Activated CD4-positive, alpha-beta T cell treated with anti-CD3 and anti-CD28 coated beads, Interleukin-2, amount 50 U/mL, for 1 hour (primary cell): Measurements from ENCODE around the gene LITAFD.
"Not testable (repeated sequence)": the region's sequence is repeated elsewhere in the genome, so short reads cannot be mapped to it uniquely, and the experiment has no call there.

Source experiments
- DNase-seq: peaks from one replicate; pipeline ENCODE4 v3.0.0-alpha.2; 2020

The LITAFD gene

DNA sequence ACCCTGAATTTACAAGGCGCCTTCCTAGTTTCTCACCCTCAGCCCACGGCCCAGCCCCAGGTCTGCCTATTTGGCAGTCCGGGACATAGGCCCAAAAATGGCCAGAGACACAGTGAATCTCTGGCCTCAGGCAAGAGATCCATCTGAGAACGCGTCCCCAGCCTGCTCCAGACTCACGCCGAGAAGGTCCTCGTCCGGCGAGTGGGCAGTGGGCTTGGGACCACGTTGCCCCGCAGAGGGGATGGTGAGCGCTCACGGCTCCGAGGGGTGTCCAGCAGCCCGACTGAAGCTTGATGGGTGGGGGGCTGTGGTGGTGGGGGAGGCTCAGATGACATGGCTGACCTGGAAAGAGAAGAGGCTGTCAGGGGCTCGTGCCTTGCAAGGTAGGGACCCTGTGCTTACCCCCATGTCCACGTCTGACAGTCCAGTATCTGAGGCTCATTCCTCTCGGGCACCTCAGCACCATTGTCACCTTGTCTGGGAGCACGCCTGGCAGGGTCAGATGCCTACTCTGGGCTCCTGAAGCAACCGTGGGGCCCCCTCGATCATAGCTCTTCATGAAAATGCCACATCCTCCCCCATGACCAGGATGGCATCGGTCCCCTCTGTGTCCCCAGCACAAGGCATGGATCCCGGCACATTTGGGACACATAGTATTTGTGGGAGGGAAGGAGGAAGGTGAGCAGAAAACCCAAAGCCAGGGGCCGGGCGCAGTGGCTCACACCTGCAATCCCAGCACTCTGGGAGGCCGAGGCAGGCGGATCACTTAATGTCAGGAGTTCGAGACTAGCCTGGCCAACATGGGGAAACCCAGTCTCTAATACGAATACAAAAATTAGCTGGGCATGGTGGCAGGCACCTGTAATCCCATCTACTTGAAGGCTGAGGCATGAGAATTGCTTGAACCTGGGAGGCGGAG is 22.9 kb upstream of the LITAFD start:
- DNase-seq = no peak

DNA sequence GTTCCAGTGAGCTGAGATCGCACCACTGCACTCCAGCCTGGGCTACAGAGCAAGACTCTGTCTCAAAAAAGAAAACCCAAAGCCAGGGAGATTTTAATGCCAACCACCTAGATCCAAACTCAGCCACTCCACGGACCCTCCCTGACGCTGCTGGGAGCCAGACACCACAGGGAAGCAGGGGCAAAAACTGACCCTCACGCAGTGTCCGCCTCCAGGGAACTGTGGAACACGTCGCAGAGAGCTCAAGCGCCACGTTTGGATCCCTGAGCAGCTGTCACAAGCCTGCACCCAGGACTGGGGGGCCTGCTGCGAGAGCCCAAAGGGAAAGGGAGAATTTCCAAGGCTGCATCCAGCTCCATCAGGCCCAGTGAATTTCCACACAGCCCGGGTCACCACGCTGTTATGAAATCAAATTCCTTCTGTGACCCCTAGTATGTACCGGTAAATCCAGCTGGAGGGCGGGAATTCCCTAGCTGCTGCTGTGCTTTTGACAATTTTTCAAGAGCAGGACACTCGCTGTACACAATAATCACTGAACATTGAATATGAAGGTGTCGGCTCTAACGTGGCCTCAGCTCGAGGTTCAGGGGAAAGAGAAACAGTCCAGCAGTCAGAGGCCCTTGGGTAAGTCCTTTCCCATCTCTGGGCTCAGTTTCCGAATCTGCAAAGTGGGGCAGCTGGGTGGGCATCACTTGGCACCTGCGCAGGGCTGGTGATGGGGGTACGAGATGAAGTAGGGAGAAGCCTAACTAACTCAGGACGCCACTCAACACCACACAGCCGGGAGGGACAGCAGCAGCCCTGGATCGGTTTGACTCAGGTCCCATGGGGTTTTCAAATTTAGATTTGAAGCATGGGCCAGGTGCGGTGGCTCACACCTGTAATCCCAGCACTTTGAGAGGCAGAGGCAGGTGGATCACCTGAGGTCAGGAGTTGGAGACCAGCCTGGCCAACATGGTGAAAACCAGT is 22.0 kb upstream of the LITAFD start:
- DNase-seq = no peak

DNA sequence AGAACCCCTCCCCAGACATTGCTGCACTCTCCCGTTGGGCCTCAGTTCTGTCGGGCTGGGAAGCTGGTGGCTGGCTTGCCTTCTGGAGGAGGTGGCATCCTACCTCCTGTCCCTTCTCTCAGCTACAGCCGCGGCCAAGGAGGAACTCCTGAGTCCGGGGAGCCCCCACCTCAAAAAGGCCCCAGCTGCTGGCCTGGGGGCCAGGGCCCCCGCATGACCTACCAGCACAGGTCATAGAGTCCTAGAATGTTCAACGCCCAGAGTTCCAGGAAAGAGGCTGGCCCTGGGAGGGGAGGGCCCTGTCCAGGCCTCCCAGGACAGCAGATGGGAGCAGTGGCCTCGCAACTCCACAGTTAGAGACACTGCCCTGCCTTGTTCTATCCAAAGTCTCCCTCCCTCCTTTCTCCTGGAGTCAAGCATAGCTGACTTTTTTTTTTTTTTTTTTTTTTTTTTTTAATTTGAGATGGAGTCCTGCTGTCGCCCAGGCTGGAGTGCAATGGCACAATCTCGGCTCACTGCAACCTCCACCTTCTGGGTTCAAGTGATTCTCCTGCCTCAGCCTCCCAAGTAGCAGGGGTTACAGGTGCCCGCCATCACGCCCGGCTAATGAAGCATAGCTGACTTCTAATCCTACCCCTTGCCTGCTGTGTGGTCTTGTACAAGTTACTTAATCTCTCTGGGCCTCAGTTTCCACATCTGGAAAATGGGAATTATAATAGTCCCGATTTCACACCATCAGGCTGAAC is 20.4 kb upstream of the LITAFD start:
- no peak for DNase-seq

DNA sequence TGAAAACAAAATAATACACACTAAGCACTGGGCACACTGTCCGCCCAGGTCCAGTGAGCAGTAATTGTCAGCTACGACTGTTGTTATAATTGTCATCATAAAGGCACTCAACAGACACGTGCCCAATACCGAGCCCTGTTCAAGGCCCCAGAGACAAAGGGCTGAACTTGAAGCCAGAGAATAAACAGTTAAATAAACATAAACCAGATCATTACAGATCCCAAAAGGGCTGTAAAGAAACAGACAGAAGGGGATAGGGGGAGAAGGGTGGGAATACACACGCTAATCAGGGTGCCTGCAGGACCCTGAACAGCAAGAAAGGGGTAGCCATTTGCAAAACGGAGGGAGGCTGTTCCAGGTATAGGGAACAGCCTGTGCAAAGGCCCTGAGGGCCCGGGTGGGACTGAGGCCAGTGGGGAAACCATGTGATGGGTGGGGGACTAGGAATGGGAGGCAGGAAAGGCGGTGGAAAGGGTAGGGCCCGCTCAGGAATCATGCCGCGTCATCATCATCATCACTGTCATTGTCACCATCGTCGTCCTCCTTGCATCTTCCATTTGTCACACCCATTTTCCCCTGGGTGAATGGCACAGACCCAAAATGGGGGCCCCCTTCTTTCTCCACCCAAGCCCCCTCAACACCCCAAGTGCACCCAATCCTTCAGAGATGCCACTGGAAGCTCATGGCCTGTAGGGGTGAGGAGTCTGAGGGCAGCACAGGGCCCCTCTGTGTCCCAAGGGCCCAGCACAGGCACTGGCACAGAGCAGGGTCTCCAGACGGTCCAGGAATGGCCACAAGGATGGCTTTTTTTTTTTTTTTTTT is 19.6 kb upstream of the LITAFD start:
- DNase-seq = no peak

DNA sequence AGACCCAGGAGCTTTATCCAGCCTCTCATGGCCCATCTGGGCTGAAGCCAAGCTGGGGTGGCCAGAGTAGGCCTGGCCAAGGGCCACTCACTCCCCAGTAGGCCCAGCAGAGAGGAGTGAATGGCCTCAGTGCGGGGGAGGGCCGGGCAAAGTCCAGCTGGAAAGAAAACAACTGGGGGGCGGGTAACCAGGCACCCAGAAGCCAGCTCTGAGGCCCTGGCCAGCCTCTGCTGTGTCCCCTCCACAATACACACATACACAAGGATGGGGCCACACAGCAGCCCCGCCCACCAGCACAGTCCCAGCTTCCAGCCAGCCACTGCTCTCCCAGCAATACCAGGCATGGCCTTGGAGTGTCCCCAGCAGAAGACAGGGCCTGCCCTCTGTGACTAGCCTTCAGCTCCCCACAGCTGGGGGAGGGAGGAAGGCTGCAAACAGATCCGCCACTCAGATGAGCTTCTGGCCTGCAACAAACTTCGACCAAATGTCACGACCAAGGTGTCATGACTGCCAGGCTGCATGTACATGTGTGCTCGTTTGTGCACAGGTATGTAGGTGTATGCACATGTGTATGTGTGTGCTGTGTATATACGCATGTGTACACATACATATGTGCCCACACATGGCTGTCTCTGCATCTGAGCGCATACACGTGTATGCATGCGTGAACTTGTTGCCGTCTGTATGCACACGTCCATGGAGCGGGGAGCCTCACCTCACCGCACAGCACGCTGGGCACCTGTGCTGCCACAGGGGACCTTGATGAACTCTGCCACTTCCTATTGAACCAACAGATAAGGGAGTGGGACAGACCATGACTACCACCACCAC is 18.3 kb upstream of the LITAFD start:
- no peak for DNase-seq

DNA sequence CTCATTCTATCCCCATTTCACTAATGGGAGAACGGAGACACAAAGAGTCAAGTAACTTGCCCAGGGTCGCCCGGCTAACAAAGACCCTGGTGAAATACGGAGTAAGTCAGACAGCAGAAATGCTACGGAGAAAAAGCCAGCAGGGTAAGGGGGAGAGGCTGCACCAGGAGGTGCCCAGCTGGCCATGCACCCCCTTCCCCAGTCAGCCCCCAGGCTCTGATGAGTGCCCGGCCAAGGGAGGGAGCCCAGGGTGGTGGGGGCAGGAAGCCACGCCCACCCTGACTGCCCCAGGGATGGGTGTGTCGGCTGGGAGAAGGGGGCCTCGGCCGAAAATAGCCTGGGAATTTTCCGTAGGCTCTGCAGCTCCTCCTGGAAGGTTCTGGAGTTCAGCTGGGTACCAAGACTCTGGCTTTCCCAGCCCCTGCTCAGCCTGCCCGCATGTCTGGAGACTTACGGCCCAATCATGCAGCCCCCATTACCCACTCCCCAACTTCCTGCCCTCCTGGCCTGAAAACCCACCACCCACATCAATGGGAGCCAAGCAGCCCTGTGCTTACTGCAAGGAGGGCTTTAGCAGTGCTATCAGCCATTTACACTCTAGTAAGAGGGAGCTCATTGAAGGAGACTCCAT is 17.6 kb upstream of the LITAFD start:
- DNase-seq = no peak

DNA sequence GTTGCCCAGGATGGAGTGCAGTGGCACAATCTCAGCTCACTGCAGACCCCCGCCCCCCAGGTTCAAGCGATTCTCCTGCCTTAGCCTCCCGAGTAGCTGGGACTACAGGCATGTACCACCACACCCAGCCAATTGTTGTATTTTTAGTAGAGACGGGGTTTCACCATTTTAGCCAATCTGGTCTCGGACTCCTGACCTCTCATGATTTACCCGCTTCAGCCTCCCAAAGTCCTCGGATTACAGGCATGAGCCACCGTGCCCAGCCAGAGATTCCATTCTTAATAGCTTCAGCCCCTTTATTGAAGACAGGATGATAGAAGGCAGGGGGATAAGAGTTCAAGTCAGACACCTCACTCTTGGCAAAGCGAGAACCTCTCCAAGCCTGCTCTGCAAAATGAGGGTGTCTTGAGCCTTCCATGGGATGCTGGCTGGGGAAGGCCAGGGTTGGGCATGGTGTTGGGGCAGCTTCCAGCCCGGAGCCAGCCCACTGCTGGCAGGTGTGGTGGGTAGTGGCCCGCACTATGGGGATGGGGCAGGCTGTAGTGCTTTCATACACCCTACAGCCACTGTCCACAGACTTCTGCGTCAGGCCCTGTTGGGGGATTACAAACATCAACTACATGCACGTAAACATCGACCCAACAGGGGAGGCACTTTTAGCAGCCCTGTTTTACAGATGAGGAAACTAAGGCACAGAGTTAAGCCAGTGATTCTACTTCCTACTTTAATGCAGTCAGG is 16.8 kb upstream of the LITAFD start:
- DNase-seq = no peak

DNA sequence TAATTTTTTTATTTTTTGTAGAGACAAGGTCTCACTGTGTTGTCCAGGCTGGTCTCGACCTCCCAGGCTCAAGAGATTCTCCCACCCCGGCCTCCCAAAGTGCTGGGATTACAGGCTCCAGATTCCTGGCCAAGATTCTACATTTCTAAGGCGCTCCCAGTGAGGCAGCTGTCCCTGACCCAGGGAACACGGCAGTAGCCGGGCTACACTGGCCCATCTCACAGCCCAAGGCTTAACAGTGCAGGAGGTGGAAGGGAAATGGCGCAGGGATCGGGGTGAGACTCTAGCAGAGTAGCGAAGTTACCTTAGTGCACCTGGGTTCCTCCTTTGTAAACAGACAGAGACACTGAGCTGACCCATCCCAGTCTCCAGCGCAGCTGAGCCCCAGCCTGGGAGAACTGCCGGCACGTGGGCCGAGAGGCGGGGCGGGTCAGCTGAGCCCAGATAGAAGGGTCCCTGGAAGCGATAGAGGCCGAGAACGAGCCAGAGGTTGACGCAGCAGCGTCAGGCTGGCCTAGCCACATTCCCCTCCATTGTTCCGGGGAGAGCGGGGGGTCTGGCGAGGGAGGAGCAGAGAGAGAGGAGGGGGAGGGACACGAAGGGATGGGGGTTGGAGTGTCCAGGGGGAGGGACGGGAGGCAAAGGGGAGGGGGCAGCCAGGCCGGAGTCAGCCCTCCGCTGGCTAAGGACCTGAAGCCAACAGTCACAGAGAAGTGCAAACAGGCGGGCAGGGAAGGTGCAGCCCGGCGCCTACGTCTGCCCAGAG is 15.8 kb upstream of the LITAFD start:
- no peak for DNase-seq

DNA sequence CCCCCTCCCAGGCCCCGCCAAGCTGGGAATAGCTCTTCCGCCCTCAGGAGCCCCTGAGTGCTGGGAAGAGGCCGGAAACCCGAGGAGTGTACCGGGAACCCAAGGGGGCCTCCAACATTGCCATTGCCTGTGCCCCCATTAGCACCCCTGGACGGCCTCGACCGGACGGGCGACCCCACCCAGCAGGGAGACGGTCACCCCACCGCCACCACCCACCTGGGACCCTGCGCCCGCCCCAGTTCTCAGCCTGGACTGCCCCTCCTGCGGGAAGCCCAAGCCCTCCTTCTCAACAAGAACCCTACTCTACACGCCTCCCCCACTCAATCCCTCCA is 15.3 kb upstream of the LITAFD start:
- DNase-seq = no peak

DNA sequence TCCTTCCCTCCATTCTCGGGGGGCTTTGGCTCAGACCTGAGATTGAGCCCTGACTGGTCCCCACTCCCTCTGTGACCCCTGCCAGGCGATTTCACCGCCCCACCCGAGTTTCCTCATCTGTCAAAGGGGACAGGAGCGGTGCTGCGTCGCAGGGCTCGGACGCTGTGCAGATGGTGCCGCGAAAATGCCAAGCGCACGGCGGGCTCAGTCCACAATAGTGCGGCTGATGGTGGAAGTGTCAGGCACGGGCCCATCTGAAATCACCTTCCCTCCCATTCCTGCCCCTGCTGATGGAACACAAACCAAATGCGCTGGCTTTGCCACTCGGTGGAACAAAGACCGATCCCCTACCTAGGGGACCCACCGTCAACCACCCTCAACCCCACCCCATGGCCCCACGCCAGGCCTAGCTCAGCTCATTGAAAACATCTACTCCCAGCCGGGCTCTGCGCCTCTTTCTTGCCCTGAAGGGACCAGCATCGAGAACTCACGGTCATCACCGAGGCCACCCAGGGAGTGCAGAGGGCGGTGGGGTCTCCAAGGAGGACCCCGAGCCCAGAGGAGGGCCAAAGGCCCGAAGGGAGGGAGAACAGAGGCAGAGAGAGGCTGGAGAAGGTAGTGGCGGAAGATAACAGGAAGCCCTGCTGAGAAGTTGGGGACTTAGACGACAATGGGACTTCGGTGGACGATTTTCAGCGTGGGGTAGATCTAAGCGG is 14.8 kb upstream of the LITAFD start:
- DNase-seq = no peak

DNA sequence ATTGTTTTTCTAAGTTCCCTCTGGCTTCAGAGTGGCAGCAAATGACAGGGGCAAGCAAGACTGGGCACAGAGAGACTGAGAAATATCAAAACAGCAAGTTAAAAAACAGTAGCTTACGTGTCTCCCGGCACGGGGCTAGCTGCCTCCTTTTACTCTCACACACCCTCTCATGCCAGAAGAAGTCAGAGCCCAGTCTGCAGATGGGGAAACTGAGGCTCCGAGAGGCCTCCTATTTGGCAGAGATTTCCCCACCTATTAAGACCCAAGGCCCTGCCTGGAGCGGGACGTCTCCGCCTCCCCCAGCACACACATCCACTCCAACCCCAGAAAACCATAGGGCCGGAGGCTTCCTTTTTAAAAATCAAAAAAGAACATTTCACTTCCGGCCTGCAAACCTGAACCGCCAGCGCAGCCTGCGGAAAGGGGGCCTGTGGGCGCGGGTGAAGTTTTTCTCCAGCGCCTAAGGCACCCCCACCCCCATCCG is 14.2 kb upstream of the LITAFD start:
- DNase-seq = no peak

DNA sequence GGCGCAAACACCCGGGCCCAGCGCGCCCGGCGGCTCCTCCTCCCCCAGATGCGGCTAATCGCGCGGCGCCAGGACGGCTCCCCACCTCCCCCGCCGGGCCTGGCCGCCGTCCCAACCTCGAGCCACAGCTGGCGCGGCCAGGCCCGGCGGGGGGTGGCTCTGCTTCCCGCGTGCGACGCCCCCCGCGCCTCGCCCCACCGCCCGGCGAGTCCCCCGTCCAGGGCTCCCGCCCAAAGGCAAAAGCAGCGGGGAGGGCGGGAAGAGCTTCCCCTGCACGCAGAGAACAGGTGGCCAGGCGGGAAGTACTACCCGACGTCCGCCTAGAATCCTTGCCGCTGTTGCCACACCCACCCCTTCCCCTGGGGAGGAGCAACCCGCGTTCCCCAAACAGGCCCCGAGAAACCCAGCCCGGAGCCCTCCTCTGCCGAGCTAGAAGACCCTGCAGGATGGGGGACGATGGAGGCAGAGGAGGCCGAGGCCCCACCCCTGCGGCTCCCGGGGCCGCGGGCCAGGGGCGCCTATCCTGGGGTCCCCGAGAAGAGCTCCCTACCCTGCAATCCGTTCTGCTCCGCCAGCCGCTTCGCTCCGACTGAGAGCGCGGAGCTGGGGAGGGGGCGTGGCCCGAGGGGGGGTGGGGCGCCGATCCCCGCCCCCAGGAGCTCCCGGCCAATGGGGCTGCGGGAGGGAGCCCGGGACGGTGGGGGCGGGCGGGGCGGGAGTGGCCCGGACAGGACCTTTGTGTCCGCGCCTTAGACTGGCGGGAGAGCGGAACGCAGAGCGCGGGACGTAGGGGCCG is 13.5 kb upstream of the LITAFD start, which contains the start of gene CARHSP1:
CARHSP1 (minus strand) TSS at position 591 of the 796 bp plus-strand sequence. CDS start 9,678 bp downstream, outside the sequence.
- peak; percentile 78 for DNase-seq

DNA sequence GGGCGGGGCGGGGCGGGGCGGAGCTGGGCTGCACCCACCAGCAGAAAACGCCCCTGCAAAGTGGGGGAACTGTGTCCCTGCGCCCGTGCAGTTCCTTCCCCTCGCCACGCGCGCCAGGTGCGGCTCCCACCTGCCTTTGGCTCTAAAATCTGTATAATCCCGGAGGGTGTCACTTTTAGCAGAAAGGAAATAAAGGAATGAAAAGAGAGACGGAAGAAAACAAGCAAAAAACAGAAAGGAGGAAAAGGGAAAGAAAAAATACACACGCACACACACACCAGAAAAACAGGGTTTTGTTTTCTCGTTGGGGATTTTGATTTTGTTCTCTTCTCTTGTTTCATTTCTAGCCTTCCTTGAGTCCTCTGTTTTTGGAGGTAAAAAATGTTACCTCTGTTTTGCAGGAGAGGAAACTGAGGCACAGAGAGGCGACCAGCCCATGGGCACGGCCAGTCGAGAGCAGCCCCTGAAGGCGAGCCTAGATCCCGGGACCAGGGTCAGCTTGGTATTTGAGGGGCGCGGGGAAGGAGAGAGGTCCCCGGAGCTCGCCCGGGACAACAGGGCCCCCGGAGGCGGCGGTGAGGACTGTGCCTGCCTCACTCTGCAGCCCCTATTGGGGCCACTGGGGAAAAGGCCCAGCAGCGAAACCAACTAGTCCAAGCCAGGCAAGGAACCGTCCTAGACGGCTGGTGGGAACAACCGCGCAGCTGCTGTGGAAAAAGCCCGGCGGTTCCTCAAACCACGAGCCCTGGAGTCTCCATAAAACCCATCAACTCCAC is 12.8 kb upstream of the LITAFD start:
- no peak for DNase-seq

DNA sequence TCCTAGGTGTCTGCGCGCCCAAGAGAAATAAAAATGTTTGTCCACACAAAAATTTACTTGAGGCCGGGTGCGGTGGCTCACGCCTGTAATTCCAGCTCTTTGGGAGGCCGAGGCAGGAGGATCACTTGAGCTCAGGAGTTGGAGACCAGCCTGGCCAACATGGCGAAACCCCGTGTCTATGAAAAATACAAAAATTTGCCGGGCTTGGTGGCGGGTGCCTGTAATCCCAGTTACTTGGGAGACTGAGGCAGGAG is 12.2 kb upstream of the LITAFD start:
- not testable (repeated sequence) for DNase-seq

DNA sequence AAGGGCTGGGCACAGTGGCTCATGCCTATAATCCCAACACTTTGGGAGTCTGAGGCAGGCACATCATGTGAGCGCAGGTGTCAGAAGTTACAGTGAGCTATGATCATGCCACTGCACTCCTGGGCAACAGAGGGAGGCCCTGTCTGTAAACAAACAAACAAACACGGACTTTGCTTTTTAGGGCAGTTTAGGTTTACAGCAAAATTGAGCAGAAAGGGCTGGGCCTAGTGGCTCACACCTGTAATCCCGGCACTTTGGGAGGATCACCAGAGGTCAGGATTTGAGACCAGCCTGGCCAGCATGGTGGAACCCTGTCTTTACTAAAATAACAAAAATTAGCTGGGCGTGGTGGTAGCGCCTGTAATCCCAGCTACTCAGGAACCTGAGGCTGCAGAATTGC is 10.1 kb upstream of the LITAFD start:
- no peak for DNase-seq

DNA sequence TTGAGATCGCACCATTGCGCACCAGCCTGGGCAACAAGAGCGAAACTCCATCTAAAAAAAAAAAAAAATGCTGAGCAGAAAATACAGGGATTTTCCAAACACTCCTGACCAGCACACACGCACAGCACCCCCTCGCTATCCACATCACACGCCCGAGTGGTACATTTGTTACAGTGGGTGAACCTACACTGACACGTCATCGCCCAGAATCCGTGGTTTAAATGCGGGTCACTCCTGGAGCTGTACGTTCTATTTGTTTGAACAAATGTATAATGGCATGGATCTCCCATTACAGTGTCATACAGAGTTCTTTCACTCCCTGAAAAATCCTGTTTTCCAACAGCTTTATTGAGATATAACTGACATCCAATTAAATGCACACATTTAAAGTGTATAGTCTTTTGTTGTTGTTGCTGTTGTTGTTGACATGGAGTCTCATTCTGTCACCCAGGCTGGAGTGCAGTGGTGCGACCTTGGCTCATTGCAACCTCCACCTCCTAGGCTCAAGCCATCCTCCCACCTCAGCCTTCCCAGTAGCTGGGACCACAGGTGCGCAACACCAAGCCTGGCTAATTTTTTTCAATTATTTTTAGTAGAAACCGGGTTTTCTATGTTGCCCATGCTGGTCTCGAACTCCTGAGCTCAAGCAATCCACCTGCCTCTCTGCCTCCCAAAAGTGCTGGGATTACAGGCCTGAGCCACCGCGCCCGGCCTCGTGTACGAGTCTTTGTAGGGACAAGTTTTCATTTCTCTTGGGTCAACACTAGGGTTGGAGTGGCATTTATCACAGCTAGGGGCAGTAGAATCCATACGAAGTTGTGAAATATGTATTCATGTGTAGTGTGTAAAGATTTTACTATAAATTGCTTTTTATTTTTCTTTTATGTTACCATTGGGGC is 8.9 kb upstream of the LITAFD start:
- DNase-seq = no peak
